AG04450 (cell line): Measurements from ENCODE around the gene ETV6. TPM values are rescaled to one million over a fixed set of nuclear protein-coding genes. Genes with fewer than 3 reads are reported as not detected.

Experiments
- CTCF ChIA-PET: fragments of 300-600, 350-600 bp; formaldehyde crosslinking; extraction: SDS; loops from one replicate; lab custom pipeline; 2022; ENCODE audit warnings: antibody characterized with exemption, inconsistent platforms; lab: Charles Lee
- POLR2A ChIA-PET: fragments of 350-600 bp; formaldehyde crosslinking; extraction: SDS; loops from one replicate; lab custom pipeline; 2021; ENCODE audit warnings: antibody characterized with exemption, inconsistent platforms; lab: Yijun Ruan, JAX
- DNase-seq: peaks from one replicate; pipeline ENCODE4 v3.0.0-alpha.2; 2011; ENCODE audit warnings: low read depth, low spot score
- H3K27ac ChIP-seq: one replicate; pipeline ENCODE4 v1.5.1; 2012; ENCODE audit warnings: low read depth, low read length, control low read depth
- H3K27me3 ChIP-seq: one replicate; pipeline ENCODE4 v1.6.0; 2012; ENCODE audit warnings: low read length; ENCODE audit not compliant: control insufficient read depth, insufficient read depth
- H3K4me3 ChIP-seq: 2 replicates; pipeline ENCODE4 v1.5.1; 2011; ENCODE audit warnings: mild to moderate bottlenecking, low read depth, low read length, control low read depth
- H3K9me3 ChIP-seq: 2 replicates; pipeline ENCODE4 v1.5.1; 2012; ENCODE audit warnings: low read length; ENCODE audit not compliant: control insufficient read depth, insufficient read depth
- polyA plus RNA-seq: library from polyadenylated mRNA; depleted of rRNA; stranded (reverse); fragments of >200 nt; gene quantifications from 2 replicates; pipeline ENCODE4 v1.2.3, GENCODE V29; 2011
- TF ChIP-seq, protein P1 (sequence below): IDR thresholded peaks from 2 replicates; pipeline ENCODE4 v1.5.1; 2011; ENCODE audit warnings: low read depth, low read length, control low read depth, inconsistent platforms

Gene ETV6
- polyA plus RNA-seq, 1 experiment = 7.9 TPM

DNA sequence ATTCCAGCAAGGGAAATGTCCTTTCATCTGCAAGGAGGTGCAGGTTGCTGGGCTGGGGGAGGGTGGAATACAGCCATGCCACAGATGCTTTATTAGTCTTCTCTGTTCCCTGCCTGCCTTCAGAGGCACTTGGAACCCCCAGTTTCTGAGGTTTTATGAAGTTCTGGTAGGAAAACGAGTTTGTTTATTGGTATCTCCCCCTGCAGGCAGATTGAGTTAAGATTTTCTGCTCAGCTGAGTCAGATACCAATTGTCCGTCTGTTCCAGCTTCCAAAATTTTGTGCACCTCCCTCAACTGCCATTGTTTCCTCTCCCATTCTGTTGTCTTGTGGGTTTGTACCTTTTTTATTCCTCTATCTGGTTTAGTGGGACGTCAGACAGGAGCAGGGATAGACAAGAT is 155.6 kb downstream of the ETV6 start:
- Histone ChIP-seq H3K9me3 (no peaks in the 10 kb centered on the region), H3K27me3 (no peaks in the 10 kb centered on the region), H3K27ac (no peak overlapping the region), H3K4me3 (no peak overlapping the region)
- ChIA-PET CTCF (interaction anchor here (1.1 kb wide), 1 partner anchor 8 kb away, joined by 3 read pairs; no protein-coding TSS in a partner anchor), POLR2A (no interaction called here)
- no peak for DNase-seq
- TF ChIP-seq, protein P1, sequence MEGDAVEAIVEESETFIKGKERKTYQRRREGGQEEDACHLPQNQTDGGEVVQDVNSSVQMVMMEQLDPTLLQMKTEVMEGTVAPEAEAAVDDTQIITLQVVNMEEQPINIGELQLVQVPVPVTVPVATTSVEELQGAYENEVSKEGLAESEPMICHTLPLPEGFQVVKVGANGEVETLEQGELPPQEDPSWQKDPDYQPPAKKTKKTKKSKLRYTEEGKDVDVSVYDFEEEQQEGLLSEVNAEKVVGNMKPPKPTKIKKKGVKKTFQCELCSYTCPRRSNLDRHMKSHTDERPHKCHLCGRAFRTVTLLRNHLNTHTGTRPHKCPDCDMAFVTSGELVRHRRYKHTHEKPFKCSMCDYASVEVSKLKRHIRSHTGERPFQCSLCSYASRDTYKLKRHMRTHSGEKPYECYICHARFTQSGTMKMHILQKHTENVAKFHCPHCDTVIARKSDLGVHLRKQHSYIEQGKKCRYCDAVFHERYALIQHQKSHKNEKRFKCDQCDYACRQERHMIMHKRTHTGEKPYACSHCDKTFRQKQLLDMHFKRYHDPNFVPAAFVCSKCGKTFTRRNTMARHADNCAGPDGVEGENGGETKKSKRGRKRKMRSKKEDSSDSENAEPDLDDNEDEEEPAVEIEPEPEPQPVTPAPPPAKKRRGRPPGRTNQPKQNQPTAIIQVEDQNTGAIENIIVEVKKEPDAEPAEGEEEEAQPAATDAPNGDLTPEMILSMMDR = peak; percentile 21

DNA sequence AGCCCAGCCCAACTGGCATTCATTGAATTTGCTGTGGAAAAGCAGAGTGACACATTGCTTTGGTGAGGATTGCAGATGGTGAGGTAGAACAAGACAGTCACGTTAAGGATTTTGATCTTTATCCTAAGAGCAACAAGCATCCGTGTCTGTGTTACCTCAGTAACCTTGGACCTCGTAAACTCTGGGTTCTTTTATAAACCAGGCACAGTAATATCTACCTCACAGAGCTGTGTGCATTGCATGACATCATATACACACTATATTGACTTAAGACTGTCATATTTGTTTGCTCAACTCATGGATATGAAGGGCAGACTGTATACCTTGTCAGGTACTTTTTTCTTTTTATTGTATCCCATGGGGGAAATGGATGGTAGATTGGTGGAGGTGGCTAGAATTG is 156.2 kb downstream of the ETV6 start:
- POLR2A ChIA-PET = no interaction called here
- no peak for DNase-seq
- Histone ChIP-seq H3K27ac (no peak overlapping the region), H3K9me3 (no peaks in the 10 kb centered on the region), H3K27me3 (no peaks in the 10 kb centered on the region), H3K4me3 (no peak overlapping the region)
- CTCF ChIA-PET = no interaction called here
- TF ChIP-seq, protein P1 = no peak

DNA sequence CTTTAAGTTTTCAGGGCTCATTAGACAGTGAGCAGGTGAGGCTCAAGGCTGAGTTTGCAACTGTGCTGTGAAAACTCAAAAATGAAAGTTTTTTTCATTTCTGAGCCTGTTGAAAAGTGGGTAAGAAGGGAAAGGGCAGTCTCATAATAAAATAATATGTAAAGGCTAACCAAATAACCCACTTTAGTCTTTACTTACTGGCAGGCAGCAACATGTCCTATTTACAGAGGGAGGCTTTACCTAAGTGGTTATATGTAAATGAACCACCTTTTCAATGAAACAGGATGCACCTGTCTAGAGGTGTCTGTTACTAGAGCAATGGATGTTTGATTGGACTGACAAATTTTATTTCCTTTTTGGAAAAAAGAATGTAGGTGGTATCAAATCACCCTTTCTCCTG is 158.0 kb downstream of the ETV6 start:
- TF ChIP-seq, protein P1 = no peak
- Histone ChIP-seq H3K27me3 (no peaks in the 10 kb centered on the region), H3K9me3 (no peaks in the 10 kb centered on the region), H3K4me3 (no peak overlapping the region), H3K27ac (no peak overlapping the region)
- no peak for DNase-seq
- ChIA-PET CTCF (no interaction called here), POLR2A (no interaction called here)

DNA sequence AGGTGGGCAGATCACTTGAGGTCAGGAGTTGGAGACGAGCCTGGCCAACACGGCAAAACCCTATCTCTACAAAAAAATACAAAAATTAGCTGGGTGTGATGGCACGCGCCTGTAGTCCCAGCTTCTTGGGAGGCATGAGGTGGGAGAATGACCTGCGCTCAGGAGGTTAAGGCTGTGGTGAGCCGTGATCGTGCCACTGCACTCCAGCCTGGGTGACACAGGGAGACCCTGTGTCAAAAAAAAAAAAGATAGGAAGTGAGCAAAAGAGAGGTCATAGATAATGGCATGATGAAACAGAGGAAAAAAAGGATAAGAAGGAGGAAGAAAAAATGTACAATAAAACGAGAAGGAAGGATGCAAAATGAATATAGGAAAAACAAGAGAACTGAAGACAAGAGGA is 159.5 kb downstream of the ETV6 start:
- no peaks in the 10 kb centered on the region for H3K27me3 ChIP-seq
- no peaks in the 10 kb centered on the region for H3K9me3 ChIP-seq
- DNase-seq = no peak
- H3K4me3 ChIP-seq = no peak overlapping the region
- H3K27ac ChIP-seq = no peak overlapping the region
- TF ChIP-seq, protein P1 = no peak
- POLR2A ChIA-PET = no interaction called here
- CTCF ChIA-PET = interaction anchor here (0.6 to 2.4 kb wide), 3 partner anchors 83 to 256 kb away, joined by 3 to 9 read pairs (median 4); no protein-coding TSS in a partner anchor

DNA sequence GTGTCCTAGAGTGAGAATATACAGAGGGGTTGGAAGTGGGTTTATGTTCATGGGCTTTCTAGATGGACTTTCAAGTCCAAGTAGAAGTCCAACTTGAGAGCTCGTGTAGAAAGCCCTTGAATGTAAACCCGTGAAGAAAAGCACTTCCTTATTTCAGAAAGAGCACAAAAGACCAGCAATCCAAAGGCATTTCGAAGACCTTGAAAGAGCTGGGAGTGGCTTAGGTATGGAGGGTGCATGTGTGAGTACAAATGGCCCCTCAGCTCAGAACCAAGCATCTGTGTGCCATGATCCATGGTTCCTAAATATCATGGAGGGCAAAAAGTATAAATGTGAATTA is 160.7 kb downstream of the ETV6 start:
- ChIA-PET CTCF (interaction anchor here (1.2 to 2.4 kb wide), 2 partner anchors 12 to 223 kb away, joined by 4 to 9 read pairs; no protein-coding TSS in a partner anchor), POLR2A (no interaction called here)
- TF ChIP-seq, protein P1 = no peak
- no peak overlapping the region for H3K27ac ChIP-seq
- no peak for DNase-seq
- H3K27me3 ChIP-seq = no peaks in the 10 kb centered on the region
- H3K4me3 ChIP-seq = no peak overlapping the region
- H3K9me3 ChIP-seq = no peaks in the 10 kb centered on the region
